Measurements from ENCODE around the gene ADCY1. TPM values are rescaled to one million over a fixed set of nuclear protein-coding genes. Genes with fewer than 3 reads are reported as not detected.

Gene ADCY1
- total RNA-seq, 3 donors from 2014 or later (not counting 1 experiment from before 2014, with no cell fraction given), result 0.02 to 0.15 TPM; not detected in 1

GRCh38 chr7:45662018-45662417 lies 87.8 kb downstream of the ADCY1 start:
- H3K36me3 ChIP-seq (ENCODE audit: control insufficient read depth, insufficient read depth, low read length), result no peaks in the 10 kb centered on the region
- Mint-ChIP-seq H3K4me1 (no peaks in the 10 kb centered on the region), H3K4me3 (no peak overlapping the region), H3K9me3 (no peaks in the 10 kb centered on the region), H3K27ac (no peak overlapping the region), H3K27me3 (ENCODE audit: low read depth in 2 of 2) (no peaks in the 10 kb centered on the region), H3K36me3 (no peaks in the 10 kb centered on the region)
- intact Hi-C loops (cut with micrococcal nuclease), result no loop called here
- H3K9me3 ChIP-seq (ENCODE audit: control insufficient read depth, insufficient read depth, low read length), result no peaks in the 10 kb centered on the region
- H3K27ac ChIP-seq (ENCODE audit: low read length), result no peak overlapping the region
- H3K27me3 ChIP-seq (ENCODE audit: control insufficient read depth, insufficient read depth, low read length), result no peaks in the 10 kb centered on the region
- DNase-seq (no peak), ATAC-seq (no peak)
- 91% methylated on average over 6 of the region's 6 CpGs for WGBS (ENCODE audit: insufficient coverage)
- TF ChIP-seq, protein P1, sequence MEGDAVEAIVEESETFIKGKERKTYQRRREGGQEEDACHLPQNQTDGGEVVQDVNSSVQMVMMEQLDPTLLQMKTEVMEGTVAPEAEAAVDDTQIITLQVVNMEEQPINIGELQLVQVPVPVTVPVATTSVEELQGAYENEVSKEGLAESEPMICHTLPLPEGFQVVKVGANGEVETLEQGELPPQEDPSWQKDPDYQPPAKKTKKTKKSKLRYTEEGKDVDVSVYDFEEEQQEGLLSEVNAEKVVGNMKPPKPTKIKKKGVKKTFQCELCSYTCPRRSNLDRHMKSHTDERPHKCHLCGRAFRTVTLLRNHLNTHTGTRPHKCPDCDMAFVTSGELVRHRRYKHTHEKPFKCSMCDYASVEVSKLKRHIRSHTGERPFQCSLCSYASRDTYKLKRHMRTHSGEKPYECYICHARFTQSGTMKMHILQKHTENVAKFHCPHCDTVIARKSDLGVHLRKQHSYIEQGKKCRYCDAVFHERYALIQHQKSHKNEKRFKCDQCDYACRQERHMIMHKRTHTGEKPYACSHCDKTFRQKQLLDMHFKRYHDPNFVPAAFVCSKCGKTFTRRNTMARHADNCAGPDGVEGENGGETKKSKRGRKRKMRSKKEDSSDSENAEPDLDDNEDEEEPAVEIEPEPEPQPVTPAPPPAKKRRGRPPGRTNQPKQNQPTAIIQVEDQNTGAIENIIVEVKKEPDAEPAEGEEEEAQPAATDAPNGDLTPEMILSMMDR (IDR thresholded peaks at IDR 0.05), result no peak
- H3K4me1 ChIP-seq (ENCODE audit: control insufficient read depth, insufficient read depth, low read length), result no peaks in the 10 kb centered on the region
- H3K4me3 ChIP-seq (ENCODE audit: low read length), result no peak overlapping the region

- Histone ChIP-seq H3K9me3 (ENCODE audit: control insufficient read depth, insufficient read depth, low read length) (no peaks in the 10 kb centered on the region), H3K4me1 (ENCODE audit: control insufficient read depth, insufficient read depth, low read length) (no peaks in the 10 kb centered on the region), H3K27ac (ENCODE audit: low read length) (no peak overlapping the region), H3K27me3 (ENCODE audit: control insufficient read depth, insufficient read depth, low read length) (no peaks in the 10 kb centered on the region), H3K4me3 (ENCODE audit: low read length) (no peak overlapping the region), H3K36me3 (ENCODE audit: control insufficient read depth, insufficient read depth, low read length) (no peaks in the 10 kb centered on the region)
- Mint-ChIP-seq H3K27ac (no peak overlapping the region), H3K36me3 (no peaks in the 10 kb centered on the region), H3K4me3 (no peak overlapping the region), H3K4me1 (no peaks in the 10 kb centered on the region), H3K9me3 (no peaks in the 10 kb centered on the region), H3K27me3 (ENCODE audit: low read depth in 2 of 2) (no peaks in the 10 kb centered on the region)
- DNase-seq (no peak), ATAC-seq (no peak)
- TF ChIP-seq, protein P1 (IDR thresholded peaks at IDR 0.05), result no peak
- intact Hi-C loops (cut with micrococcal nuclease), result no loop called here
- 87% methylated on average over 13 of the region's 15 CpGs for WGBS (ENCODE audit: insufficient coverage)
Measured at GRCh38 chr7:45662540-45663166, 88.5 kb downstream of the ADCY1 start.

DNA sequence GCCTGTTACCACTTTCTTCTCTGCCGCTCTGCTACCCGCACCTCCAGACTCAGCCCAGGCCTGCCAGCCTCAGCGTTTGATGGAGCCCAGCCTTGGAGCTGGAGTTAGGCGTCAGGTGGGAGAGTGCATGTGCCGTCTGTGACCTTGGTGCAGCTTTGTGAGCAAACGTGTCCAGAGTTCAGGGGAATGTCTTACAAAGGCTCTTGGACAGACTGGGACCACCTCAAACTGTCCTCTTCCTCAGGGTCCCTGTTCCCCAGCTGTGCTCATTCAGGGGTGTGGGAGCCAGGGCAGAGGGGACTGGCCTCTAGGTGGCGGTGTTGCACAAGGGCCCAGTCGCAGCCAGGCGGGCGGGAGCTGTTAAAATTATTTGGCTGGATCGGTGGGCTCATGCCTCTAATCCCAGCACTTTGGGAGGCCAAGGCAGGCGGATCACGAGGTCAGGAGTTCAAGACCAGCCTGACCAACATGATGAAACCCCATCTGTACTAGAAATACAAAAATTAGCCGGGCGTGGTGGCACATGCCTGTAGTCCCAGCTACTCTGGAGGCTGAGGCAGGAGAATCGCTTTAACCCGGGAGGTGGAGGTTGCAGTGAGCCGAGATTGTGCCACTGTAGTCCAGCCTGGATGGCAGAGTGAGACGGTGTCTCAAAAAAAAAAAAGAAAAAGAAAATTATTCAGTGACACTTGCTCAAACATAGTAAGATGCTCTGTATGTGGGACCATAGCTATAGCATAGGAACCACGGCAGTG lies 89.2 kb downstream of the ADCY1 start:
- TF ChIP-seq, protein P1 (IDR thresholded peaks at IDR 0.05), result peak; percentile 14
- ATAC-seq (peak in 1 of 3 donors; percentile 39), DNase-seq (peak in 1 of 2 donors; percentile 6)
- H3K4me3 Mint-ChIP-seq, result no peak overlapping the region
- intact Hi-C loops (cut with micrococcal nuclease), result no loop called here
- no peak overlapping the region for H3K4me3 ChIP-seq (ENCODE audit: low read length)
- 87% methylated on average over 20 of the region's 20 CpGs for WGBS (ENCODE audit: insufficient coverage)
- no peaks in the 10 kb centered on the region for H3K4me1 ChIP-seq (ENCODE audit: control insufficient read depth, insufficient read depth, low read length)
- no peak overlapping the region for H3K27ac Mint-ChIP-seq
- H3K27ac ChIP-seq (ENCODE audit: low read length), result no peak overlapping the region
- no peaks in the 10 kb centered on the region for H3K9me3 ChIP-seq (ENCODE audit: control insufficient read depth, insufficient read depth, low read length)
- H3K36me3 Mint-ChIP-seq, result no peaks in the 10 kb centered on the region
- H3K27me3 Mint-ChIP-seq (ENCODE audit: low read depth in 2 of 2), result no peaks in the 10 kb centered on the region
- H3K4me1 Mint-ChIP-seq, result no peaks in the 10 kb centered on the region
- H3K27me3 ChIP-seq (ENCODE audit: control insufficient read depth, insufficient read depth, low read length), result no peaks in the 10 kb centered on the region
- H3K36me3 ChIP-seq (ENCODE audit: control insufficient read depth, insufficient read depth, low read length), result no peaks in the 10 kb centered on the region
- no peaks in the 10 kb centered on the region for H3K9me3 Mint-ChIP-seq
